NCI-H2081 (cell line): ENCODE data around the gene MAD1L1.
"Not testable (repeated sequence)": the region's sequence is repeated elsewhere in the genome, so short reads cannot be mapped to it uniquely, and the experiment has no call there.

Experiments
- DNase-seq, 2 experiments: peaks; one replicate each; lab custom pipeline; 2025; lab: John Stamatoyannopoulos, UW

Gene MAD1L1

DNA sequence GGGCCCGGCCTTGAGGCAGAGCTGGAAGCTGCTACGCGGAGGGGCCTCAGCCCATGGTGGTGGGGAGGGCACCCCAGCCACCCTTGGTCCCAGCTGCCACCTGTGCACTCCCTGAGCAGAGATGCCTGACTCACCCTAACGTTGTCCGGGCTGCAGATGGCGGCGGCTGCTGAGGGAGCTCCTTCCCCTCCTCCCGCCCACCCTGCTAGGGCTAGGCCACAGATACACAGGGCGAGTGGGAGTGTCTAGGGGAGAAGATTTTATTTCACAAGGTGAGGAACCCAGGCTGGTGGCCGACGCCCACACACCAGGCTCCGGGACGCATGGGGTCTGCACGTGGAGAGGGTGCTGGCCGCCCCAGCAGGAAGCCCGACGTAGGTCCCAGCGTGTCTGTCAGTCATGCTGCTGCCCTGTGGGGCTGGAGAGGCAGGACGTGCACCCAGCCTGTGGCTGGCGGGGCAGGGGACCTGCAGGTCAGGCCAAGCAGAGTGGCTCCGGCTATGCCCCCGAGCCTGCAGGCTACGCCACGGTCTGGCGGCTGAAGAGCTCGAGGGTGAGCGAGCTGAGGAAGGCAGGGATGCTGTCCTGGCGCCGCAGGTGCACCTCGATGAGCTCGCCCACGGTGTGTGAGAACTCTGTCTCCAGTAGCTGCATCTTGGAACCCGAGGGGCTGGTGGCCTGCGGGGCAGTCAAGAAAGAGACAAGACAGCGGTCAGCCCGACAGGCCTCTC, 417.0 kb downstream of the MAD1L1 start:
- DNase-seq: not testable (repeated sequence)

DNA sequence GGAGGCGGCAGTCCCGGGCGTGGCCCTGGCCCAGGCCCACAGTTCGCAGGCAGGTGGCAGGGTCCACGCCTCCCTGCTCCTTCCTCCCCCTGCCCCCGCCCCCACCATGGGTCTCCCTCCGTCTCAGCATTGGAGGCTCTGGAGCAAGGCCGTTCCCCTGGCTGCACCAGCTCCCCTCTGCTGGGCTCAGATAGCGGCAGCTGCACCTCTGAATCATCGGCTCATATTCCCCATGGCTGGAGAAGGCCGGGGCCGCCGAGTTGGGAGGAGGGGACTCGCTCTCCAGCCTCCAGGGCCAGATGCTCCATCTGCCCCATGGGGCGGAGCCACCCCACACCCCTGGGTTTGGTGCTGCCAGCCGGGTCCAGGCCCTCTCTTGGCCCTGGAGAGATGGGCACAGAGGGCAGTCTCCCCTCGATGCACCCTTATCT, 417.7 kb downstream of the MAD1L1 start:
- DNase-seq: no peak

DNA sequence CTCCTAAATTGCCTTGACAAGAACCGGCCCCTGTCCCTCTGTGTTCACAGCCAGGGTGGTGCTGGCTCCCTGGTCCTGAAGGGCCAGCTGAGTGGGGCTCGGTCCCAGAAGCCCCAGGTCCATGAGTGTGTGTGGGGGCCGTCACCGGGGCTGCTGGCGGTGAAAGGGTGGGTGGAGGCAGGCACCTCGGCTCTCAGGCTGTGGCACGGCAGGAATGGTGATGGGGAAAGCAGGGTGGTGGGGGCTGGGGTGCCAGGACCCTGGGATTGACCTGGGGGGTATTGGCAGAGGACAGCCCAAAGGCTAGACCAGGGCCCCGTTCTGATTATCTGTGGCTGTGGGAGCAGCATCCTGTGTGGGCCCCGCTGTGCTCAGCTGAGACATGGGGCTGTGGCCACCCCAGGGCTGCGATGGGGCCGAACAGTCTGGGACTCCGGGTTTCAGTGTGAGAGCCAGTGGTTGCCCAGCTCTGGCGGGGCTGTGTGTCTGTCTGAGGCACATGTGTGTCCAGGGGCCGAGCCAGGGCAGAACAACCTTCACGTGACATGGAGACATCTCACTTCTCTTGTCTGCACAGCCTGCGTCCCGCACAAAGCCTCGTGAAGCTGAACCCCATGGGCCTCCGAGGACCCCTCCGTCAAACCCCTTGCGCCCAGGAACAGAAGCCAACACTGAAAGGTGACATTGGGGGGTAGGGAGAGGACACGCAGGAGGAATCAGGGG, 418.5 kb downstream of the MAD1L1 start:
- no peak for DNase-seq

DNA sequence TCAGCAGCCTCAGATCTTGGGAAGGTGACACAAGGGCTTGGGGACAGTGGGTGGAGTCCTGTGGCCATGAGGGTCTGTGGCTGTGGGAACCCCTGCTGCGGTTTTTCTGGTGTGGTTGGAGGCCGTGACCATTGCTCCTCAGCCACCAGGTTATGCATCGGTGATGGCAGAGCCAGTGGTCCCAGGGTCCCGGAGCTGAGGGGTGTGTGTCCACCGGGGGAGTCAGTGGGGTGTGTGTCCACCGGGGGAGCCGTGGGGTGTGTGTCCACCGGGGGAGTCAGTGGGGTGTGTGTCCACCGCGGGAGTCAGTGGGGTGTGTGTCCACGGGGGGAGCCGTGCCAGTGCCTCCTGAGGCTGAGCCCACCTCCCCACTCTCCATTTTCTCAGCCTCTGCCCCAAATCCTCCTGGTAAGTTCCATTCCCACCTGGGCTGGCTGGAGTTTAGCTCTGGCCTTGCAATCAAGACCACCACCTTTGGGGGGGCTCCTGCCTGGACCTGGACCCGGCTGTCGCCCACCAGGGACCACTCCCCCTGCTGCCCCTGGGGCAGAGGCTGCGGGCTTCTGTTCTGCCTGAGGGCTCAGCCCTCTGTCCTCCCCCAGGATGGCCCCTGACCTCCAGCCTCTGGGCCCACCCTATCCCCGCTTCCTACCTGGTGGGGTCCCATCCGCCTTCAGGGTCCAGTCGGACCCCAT, 419.2 kb downstream of the MAD1L1 start:
- DNase-seq: no peak

DNA sequence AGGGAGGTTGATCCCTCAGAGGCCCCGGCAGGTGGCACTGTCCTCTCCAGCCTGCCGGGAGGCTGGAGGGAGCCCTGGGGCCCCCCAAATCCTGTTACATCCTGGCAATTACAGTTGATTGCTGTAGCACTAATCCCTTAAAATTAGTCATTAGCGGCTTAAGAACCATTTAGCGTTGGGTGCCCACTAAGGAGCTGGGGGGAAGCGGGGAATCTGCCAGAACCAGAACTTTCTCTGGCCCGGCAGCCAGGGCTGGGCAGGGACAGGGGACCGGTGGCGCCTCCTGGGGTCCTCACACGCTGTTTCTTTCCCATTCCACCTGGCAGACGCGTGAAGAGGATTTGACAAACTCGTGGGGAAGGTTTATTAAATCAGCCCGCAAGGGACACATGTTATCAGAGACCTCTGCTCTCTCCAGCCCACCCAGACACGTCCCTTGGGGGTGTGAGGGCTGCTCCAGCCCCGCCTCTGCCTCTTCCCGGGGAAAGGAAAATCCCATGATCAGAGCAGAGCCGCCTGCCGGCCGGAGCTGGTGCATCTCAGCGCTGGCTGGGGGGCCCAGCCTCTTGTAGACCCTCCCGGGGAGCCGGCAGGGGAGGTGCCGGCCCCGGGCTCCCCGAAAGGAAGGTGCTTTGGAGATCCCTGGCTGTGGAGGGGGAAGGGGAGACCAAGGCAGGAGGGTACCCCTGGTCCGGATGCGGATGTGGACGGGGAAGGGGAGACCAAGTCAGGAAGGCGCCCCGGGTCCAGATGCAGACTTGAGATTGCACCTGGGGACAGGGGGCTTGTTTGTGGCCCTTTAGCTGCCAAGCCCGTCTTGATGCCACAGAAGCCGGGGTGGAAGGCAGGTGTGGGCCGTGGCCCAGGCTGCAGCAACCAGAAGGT, 420.0 kb downstream of the MAD1L1 start:
- no peak for DNase-seq

DNA sequence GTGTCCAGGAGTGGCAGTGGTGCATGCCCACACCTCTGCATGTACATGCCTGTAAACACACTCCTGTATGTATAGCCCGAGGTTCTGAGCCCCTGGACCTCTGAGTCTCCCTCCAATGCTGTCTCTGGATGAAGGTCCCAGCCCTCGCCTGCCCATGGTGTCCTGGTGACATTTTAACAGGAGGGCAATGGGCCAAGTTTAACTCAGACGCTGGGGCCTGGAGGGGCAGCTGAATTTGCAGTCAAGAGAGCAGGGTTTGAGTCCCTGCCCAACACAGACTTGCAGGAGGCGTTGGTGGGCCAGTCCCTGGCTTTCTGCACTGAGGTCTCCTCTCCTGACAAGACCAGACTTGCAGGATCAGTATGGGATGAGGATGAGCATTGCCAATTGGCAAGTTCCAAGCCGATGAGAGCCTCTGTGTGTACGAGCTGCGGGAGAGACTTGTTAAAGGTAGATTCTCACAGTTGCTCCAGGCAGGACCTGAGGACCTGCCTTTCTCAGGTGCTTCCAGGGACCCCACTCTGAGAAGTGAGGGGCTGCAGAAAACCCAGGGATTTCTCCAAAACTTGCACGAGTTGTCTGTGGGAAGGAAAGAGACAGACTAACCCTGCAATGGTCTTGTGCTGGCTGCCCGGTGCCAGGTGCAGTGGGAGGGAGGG, 420.8 kb downstream of the MAD1L1 start:
- no peak for DNase-seq

DNA sequence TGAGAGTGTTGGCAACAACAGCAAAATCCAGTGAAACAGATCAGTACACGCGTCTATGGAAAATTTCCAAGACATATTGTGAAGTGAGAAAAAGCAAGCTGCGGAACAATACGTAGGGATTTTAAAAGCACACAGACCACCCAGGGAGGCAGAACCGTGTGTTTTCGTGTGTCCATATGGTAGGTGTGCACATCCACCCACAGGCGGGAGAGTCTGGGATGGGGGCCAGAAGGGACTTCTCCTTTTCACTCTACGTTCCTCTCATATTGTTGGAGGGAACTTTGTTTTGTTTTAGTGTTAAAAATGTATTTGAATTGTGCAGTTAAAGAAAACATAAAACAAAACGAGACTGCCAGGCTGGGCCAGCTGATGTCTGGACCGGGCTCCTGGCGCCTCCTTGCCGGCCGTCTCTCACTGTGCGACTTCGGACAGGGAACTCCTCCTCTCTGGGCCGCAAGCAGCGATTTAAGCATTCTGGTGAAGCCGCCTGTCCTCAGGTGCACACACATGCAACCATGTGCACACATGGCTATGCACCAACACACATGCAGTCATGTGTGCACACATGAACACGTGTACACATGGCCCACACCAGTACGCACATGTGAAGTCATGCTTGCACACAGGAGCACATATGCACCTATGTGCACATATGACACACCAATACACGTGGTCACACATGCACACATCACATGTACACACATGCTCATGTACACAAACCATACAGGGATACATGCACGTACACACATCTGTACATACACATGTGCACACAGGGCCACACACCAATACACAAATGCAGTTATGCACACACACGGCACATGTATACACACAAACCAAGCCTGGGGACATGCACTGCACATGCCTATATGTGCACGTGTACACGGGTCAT, 421.5 kb downstream of the MAD1L1 start:
- DNase-seq: peak in 1 of 2 experiments; percentile 11

DNA sequence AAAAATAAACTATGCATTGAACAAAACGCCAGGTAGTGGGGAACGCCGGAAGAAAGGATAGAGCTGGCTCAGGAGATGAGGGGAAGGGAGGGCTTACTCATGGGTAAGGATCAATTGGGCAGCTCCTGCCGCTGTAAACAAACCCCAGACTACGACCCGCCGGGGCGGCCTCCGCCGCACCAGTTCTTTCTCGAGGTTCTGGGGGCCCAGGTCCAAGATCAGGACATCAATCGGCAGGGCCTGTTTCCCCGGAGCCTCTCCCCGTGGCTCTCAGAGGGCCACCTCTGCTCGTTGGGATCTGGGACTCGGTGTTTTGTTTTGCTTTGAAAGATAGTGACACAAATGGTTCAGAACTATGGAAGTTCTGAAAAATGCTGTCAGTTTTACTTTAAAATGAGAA, 422.2 kb downstream of the MAD1L1 start:
- no peak for DNase-seq

DNA sequence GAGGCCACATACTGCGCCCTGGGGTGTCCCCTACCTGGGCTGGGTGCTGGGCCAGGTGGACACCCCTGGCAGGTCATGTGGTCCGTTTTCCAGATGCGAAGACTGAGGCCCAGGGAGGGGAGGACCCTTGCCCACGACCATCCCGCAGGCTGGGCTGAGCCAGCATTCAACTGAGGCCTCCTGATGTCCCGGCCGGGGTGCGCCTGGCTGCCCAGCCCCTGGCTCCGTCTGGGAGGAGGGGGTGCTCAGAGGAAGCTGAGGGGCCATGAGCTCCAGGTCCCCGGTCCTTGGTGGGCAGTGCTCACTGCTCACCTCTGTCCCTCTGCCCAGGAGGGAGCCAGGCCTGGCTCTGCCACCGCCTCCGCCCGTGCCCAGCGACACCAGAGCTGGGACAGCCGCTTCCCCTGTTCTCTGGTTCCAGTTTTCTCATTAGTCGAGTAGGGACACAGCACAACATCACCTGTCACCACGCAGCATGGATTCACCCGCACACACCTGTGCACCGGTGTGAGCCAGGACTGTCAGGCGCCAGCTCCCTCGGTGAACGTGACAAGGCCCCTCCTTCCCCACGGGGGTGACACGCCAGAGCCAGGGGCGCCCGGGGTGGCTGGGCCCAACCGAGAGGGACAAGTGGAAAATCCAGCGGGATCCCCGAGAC, 423.0 kb downstream of the MAD1L1 start:
- no peak for DNase-seq

DNA sequence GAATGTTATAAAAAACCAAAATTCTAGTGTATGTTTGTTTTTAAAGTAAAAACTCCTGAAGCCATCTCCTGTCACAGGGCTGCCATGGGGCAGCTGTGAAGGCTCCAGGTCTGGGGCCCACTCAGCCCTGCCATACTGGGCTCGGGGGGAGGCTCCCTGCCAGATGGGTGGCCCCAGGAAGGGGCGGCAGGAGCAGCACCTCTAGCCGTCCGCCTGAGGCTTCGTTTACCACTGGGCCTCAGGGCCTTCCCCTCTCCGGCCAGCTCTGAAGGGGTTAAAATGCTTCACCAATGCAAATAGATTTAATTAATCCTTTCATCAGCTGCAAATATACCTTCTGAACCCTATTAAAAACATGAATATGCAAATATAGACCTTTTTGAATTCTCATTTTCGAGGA, 423.7 kb downstream of the MAD1L1 start:
- no peak for DNase-seq

DNA sequence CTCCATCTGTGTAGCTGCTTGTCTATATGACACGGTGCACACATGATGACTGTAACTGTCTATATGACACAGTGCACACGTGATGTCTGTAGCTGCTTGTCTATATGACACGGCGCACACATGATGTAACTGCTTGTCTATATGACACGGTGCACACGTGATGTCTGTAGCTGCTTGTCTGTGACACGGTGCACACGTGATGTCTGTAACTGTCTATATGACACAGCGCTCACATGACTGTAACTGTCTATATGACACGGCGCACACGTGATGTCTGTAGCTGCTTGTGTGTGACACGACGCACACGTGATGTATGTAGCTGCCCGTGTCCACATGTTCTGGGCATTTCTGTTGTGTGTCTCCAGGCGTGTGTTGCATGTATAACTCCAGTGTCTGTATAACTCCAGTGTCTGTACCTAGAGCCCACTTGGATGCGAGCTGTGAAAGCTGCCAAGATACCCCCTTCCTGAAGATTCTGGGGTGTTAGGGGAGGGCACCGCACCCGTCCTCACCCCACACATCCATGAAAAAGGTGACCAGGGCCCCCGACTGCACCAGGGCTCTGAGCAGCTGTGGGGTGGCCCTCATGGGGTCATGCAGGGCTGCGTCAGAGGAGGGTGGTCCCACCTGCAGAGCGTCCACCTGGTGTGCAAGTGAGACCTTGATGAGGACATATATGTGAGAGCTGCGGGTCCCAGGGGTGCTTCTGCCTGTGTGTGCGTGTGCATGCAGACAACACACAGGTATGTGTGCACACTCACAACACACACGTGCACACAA, 424.7 kb downstream of the MAD1L1 start:
- no peak for DNase-seq

DNA sequence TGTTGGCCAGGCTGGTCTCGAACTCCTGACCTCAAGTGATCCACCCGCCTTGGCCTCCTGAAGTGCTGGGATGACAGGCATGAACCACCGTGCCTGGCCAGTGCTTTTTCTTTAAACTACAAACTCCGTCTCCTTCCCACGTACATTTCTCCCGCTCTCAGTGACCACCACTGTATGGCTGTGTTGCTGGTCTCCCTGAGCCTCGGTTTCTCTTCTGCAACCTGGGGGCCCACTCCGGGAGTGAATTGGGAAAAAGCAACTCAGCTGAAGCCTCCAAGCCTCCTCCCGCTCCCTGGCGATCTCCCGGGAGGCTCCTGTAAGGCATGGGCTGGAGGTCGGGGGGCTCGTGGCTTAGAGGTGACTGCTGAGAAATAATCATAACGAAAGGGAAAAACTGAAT, 426.4 kb downstream of the MAD1L1 start:
- DNase-seq: no peak

DNA sequence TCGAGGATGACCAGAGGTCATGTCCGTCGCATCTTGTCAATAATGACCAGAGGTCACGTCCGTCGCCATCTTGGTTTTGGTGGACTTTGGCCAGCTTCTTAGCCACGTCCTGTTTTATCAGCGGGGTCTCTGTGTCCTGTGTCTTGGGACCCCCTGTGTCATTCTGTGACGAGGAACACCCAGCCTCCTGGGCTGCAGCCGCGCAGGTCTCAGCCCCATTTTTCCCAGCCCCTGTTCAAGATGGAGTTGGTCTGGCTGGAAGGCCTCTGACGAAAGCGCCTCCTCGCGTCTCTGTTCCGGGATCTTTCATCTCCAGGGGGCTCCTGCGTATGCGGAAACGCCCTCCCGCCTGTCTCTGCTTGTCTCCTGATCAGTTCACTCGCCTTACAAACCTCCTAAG, 428.4 kb downstream of the MAD1L1 start:
- DNase-seq: no peak

DNA sequence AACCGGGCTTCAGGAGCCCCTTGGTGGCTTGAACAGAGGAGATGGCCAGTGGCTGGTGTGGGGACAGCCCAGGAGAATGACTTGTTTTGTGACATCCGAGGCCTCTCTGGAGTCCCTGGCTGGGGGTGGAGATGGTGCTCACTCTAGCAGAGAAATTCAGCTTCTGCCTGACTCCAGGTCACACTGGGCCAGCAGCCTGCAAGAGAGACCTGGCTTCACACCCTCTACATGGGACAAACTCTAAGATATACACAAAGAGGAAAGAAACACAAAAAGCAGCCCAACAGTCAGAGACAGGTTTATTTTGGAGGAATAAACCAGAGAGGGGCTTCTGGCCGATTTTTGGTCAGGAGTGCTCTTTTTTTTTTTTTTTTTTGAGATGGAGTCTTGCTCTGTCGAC, 429.8 kb downstream of the MAD1L1 start:
- no peak for DNase-seq

DNA sequence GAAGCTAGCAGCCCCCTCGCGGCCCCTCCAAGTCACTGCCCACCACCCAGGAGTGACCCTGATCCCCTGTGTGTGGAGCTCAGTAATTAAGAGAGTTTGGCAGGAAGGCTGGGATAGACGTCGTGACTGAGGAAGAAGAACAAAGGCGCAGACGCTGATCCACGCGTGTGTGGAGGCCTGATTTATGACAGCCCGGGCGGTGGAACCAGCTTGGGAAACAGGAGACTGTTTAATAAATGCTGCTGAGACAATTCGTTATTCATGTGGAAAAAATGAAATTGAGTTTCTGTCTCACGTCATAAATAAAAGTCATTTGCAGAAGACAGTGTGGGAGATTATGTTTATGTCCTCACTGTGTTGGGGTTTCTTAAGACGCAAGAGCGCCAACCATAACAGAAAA, 431.8 kb downstream of the MAD1L1 start:
- no peak for DNase-seq

DNA sequence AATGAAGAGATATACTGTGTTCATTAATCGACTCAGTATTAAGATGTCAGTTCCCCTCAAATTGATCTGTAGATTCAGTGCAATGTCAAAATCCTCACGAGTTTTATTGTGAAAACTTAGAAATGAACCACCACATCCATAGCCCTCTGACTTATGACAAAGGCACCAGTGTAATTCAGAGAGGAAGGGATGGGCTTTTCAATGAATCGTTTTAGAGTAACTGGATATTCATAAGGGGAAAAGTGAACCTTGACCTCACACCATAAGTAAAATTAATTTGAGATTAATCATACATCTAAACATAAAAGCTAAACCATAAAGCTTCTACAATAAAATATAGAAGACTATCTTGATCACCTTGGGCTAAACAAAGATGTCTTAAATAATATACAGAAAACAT, 434.6 kb downstream of the MAD1L1 start:
- DNase-seq: no peak

DNA sequence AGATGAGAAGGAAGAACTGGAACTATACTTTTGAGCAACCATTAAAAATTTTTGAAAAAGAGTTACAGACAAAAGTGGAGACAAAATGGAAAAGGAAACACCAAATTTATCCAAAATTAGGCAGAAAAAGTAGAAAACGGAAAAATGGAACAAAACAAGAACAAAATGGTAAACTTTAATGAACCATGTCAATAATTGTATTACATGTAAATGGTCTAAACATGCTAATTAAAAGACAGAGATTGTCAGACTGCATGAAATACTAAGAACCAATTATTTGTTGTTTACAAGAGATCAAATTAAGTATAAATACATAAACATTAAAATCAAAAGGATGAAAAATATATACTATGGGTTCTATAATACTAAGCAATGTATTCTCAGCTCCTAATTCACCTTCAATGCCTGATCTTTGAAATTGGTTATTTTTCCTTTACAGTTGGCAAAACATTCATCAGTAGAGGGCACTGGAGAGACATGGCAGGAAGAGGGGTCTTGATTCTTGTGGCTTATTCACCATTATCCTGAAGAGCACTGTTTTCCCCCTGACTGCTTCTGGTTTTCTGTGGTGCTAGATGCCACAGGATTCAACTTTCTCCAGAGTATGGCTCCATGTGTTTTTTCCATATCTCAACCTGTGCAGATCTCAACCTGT, 437.7 kb downstream of the MAD1L1 start:
- peak; percentile 7 to 35 for DNase-seq

DNA sequence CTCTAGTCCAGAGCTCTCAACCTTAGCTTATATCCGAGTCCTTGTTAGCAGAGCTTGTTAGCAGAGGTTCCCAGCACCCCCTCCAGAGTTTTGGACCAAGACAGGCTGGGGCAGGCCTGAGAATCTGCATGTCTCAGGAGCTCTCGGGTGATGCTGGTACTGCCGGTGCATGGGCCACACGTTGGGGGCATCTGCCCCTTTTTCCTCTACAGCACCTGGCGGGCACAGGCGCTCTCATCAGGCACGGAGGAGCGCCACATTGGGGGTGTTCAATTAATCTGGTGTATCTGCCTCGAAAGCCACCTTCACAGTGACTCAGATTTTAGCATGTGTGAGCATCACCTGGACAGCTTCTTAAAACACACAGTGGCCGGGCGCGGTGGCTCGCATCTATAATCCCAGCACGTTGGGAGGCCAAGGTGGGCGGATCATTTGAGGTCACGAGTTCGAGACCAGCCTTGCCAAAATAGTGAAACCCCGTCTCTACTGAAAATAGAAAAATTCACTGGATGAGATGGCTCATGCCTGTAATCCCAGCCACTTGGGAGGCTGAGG, 445.0 kb downstream of the MAD1L1 start:
- DNase-seq: no peak
